CD4-positive, CD25-positive, alpha-beta regulatory T cell (primary cell): ENCODE data around the gene SEPTIN12. TPM values are rescaled to one million over a fixed set of nuclear protein-coding genes. Genes with fewer than 3 reads are reported as not detected.

Source experiments
- ATAC-seq, 2 donors: fragments of 150-1000 bp; cut with Tn5 transposase; one replicate each; pipeline ENCODE4 v1.10.0; 2021; ENCODE audit warnings: low read depth in 2 of 2, moderate number of reproducible peaks in 2 of 2, moderate library complexity in 1 of 2
- DNase-seq, 3 donors: peaks; one replicate each; pipeline versions ENCODE4 v3.0.0 to v3.0.0-alpha.2; 2012 to 2022; ENCODE audit warnings: mixed read lengths in 1 of 3
- H3K27ac ChIP-seq: one replicate; pipeline ENCODE4 v1.7.0; 2013; ENCODE audit warnings: mild to moderate bottlenecking, low read length; ENCODE audit not compliant: insufficient read depth, poor library complexity, severe bottlenecking
- H3K27me3 ChIP-seq: one replicate; pipeline ENCODE4 v1.7.0; 2013; ENCODE audit warnings: low read length; ENCODE audit not compliant: control insufficient read depth, insufficient read depth
- H3K36me3 ChIP-seq: one replicate; pipeline ENCODE4 v1.7.0; 2013; ENCODE audit warnings: mild to moderate bottlenecking, low read length, moderate library complexity; ENCODE audit not compliant: control insufficient read depth, insufficient read depth
- H3K4me1 ChIP-seq: 2 replicates; pipeline ENCODE4 v1.7.0; 2013; ENCODE audit warnings: mild to moderate bottlenecking, low read length; ENCODE audit not compliant: insufficient read depth, control insufficient read depth, poor library complexity, severe bottlenecking
- H3K4me3 ChIP-seq: one replicate; pipeline ENCODE4 v1.7.0; 2013; ENCODE audit warnings: low read depth, mild to moderate bottlenecking, low read length, moderate library complexity
- H3K9me3 ChIP-seq, 2 experiments: 1 replicate in 1 of 2; 2 replicates in 1 of 2; pipeline ENCODE4 v1.7.0; 2013; ENCODE audit warnings: low read length in 2 of 2, mild to moderate bottlenecking in 1 of 2, moderate library complexity in 1 of 2; ENCODE audit not compliant: control insufficient read depth in 2 of 2
- H3K27ac Mint-ChIP-seq, 3 donors: one replicate each; pipeline ENCODE4 v1.8.0; 2020 to 2022; ENCODE audit warnings: mild to moderate bottlenecking in 3 of 3, mixed read lengths in 3 of 3, moderate library complexity in 2 of 3
- H3K27me3 Mint-ChIP-seq: one replicate; pipeline ENCODE4 v1.8.0; 2022; ENCODE audit warnings: mild to moderate bottlenecking, mixed read lengths
- H3K36me3 Mint-ChIP-seq: one replicate; pipeline ENCODE4 v1.8.0; 2020; ENCODE audit warnings: mixed read lengths
- H3K4me1 Mint-ChIP-seq, 4 donors: one replicate each; pipeline ENCODE4 v1.8.0; 2020 to 2022; ENCODE audit warnings: mixed read lengths in 4 of 4, mild to moderate bottlenecking in 1 of 4
- H3K4me3 Mint-ChIP-seq, 4 donors: one replicate each; pipeline ENCODE4 v1.8.0; 2020 to 2022; ENCODE audit warnings: mild to moderate bottlenecking in 4 of 4, mixed read lengths in 4 of 4, moderate library complexity in 3 of 4
- H3K9me3 Mint-ChIP-seq, 7 donors: one replicate each; pipeline ENCODE4 v1.8.0; 2020 to 2022; ENCODE audit warnings: mixed read lengths in 7 of 7, mild to moderate bottlenecking in 3 of 7, moderate library complexity in 2 of 7
- polyA plus RNA-seq, 4 donors: library from polyadenylated mRNA; unstranded; fragments of 300-500 nt; fragmentation: Illumina TruSeq; gene quantifications; one replicate each; pipeline ENCODE4 v1.2.3, GENCODE V29; 2021
- total RNA-seq: library from RNA; stranded (reverse); gene quantifications from one replicate; pipeline ENCODE4 v1.2.3, GENCODE V29; 2022

The SEPTIN12 gene
- total and polyA plus RNA-seq, 5 donors from 2014 or later, result 0.27 TPM; not detected in 4

GRCh38 chr16:4826980-4827379 is 38.8 kb upstream of the SEPTIN12 start:
- peaks cover 0 to 11% (median 5%) of the 10 kb centered on the region in 4 donors for H3K4me1 Mint-ChIP-seq
- H3K27me3 Mint-ChIP-seq, result no peaks in the 10 kb centered on the region
- Histone ChIP-seq H3K4me3 (no peak overlapping the region), H3K4me1 (no peaks in the 10 kb centered on the region), H3K9me3 (no peaks in the 10 kb centered on the region), H3K27ac (no peak overlapping the region), H3K36me3 (peaks cover 81% of the 10 kb centered on the region), H3K27me3 (no peaks in the 10 kb centered on the region)
- H3K27ac Mint-ChIP-seq, result no peak overlapping the region
- peaks cover 43% of the 10 kb centered on the region for H3K36me3 Mint-ChIP-seq
- DNase-seq (no peak), ATAC-seq (no peak)
- H3K4me3 Mint-ChIP-seq, result no peak overlapping the region
- H3K9me3 Mint-ChIP-seq, result peaks cover 0 to 1% (median 0%) of the 10 kb centered on the region in 7 donors

- Mint-ChIP-seq H3K4me3 (no peak overlapping the region), H3K9me3 (peaks cover 0 to 1% (median 0%) of the 10 kb centered on the region in 7 donors), H3K27me3 (no peaks in the 10 kb centered on the region), H3K4me1 (peaks cover 0 to 10% (median 5%) of the 10 kb centered on the region in 4 donors), H3K36me3 (peaks cover 40% of the 10 kb centered on the region), H3K27ac (no peak overlapping the region)
- Histone ChIP-seq H3K36me3 (peaks cover 81% of the 10 kb centered on the region), H3K27ac (no peak overlapping the region), H3K27me3 (no peaks in the 10 kb centered on the region), H3K4me1 (no peaks in the 10 kb centered on the region), H3K4me3 (no peak overlapping the region), H3K9me3 (no peaks in the 10 kb centered on the region)
- ATAC-seq (no peak), DNase-seq (no peak)
Measured at GRCh38 chr16:4826526-4826925, 38.4 kb upstream of the SEPTIN12 start.

- no peak overlapping the region for H3K4me3 Mint-ChIP-seq
- peaks cover 38% of the 10 kb centered on the region for H3K36me3 Mint-ChIP-seq
- H3K4me1 Mint-ChIP-seq, result peaks cover 0 to 7% (median 3%) of the 10 kb centered on the region in 4 donors
- ATAC-seq, result no peak
- H3K27me3 ChIP-seq, result no peaks in the 10 kb centered on the region
- H3K27ac Mint-ChIP-seq, result no peak overlapping the region
- H3K4me1 ChIP-seq, result no peaks in the 10 kb centered on the region
- no peak for DNase-seq
- no peaks in the 10 kb centered on the region for H3K9me3 ChIP-seq
- no peak overlapping the region for H3K27ac ChIP-seq
- H3K9me3 Mint-ChIP-seq, result peaks cover 0 to 1% (median 0%) of the 10 kb centered on the region in 7 donors
- H3K4me3 ChIP-seq, result no peak overlapping the region
- no peaks in the 10 kb centered on the region for H3K27me3 Mint-ChIP-seq
- peaks cover 77% of the 10 kb centered on the region for H3K36me3 ChIP-seq
Measured at GRCh38 chr16:4825196-4825595, 37.1 kb upstream of the SEPTIN12 start.

GRCh38 chr16:4820652-4821051 is 32.5 kb upstream of the SEPTIN12 start:
- ATAC-seq (no peak), DNase-seq (no peak)
- H3K27me3 Mint-ChIP-seq, result no peaks in the 10 kb centered on the region
- Histone ChIP-seq H3K4me1 (no peaks in the 10 kb centered on the region), H3K27me3 (no peaks in the 10 kb centered on the region), H3K27ac (no peak overlapping the region), H3K9me3 (no peaks in the 10 kb centered on the region), H3K4me3 (no peak overlapping the region), H3K36me3 (peaks cover 61% of the 10 kb centered on the region)
- H3K27ac Mint-ChIP-seq, result peak overlapping the region in 1 of 3 donors; percentile 47
- H3K36me3 Mint-ChIP-seq, result peaks cover 51% of the 10 kb centered on the region
- H3K4me1 Mint-ChIP-seq, result peaks cover 0 to 7% (median 4%) of the 10 kb centered on the region in 4 donors
- H3K9me3 Mint-ChIP-seq, result no peaks in the 10 kb centered on the region
- H3K4me3 Mint-ChIP-seq, result no peak overlapping the region

GRCh38 chr16:4814542-4815173 is 26.5 kb upstream of the SEPTIN12 start:
- no peaks in the 10 kb centered on the region for H3K27me3 ChIP-seq
- peaks cover 38% of the 10 kb centered on the region for H3K36me3 Mint-ChIP-seq
- H3K9me3 ChIP-seq, result no peaks in the 10 kb centered on the region
- no peak overlapping the region for H3K4me3 ChIP-seq
- H3K4me3 Mint-ChIP-seq, result no peak overlapping the region
- peak overlapping the region in 1 of 3 donors; percentile 41 for H3K27ac Mint-ChIP-seq
- no peaks in the 10 kb centered on the region for H3K9me3 Mint-ChIP-seq
- H3K4me1 ChIP-seq, result no peaks in the 10 kb centered on the region
- DNase-seq (no peak), ATAC-seq (no peak)
- no peaks in the 10 kb centered on the region for H3K27me3 Mint-ChIP-seq
- no peak overlapping the region for H3K27ac ChIP-seq
- H3K36me3 ChIP-seq, result peaks cover 59% of the 10 kb centered on the region
- H3K4me1 Mint-ChIP-seq, result peaks cover 0 to 4% (median 0%) of the 10 kb centered on the region in 4 donors

- ATAC-seq, result no peak
- H3K27me3 Mint-ChIP-seq, result no peaks in the 10 kb centered on the region
Measured at GRCh38 chr16:4814046-4814445, 25.9 kb upstream of the SEPTIN12 start.

GRCh38 chr16:4813251-4814003 is 25.3 kb upstream of the SEPTIN12 start:
- Mint-ChIP-seq H3K4me1 (peaks cover 0 to 2% (median 0%) of the 10 kb centered on the region in 4 donors), H3K36me3 (peaks cover 30% of the 10 kb centered on the region), H3K27ac (peak overlapping the region in 1 of 3 donors; percentile 26), H3K4me3 (no peak overlapping the region), H3K9me3 (no peaks in the 10 kb centered on the region), H3K27me3 (no peaks in the 10 kb centered on the region)
- H3K4me3 ChIP-seq, result no peak overlapping the region
- no peak overlapping the region for H3K27ac ChIP-seq
- no peak for DNase-seq
- no peak for ATAC-seq
- H3K4me1 ChIP-seq, result no peaks in the 10 kb centered on the region
- peaks cover 65% of the 10 kb centered on the region for H3K36me3 ChIP-seq
- no peaks in the 10 kb centered on the region for H3K9me3 ChIP-seq
- no peaks in the 10 kb centered on the region for H3K27me3 ChIP-seq

More at GRCh38 chr16:4814046-4814445, 25.9 kb upstream of the SEPTIN12 start:
- Mint-ChIP-seq H3K9me3 (no peaks in the 10 kb centered on the region), H3K4me3 (no peak overlapping the region), H3K4me1 (peaks cover 0 to 4% (median 0%) of the 10 kb centered on the region in 4 donors), H3K27ac (peak overlapping the region in 1 of 3 donors; percentile 11), H3K36me3 (peaks cover 35% of the 10 kb centered on the region)
- no peak overlapping the region for H3K27ac ChIP-seq
- H3K9me3 ChIP-seq, result no peaks in the 10 kb centered on the region
- no peak for DNase-seq
- H3K4me1 ChIP-seq, result no peaks in the 10 kb centered on the region
- peaks cover 60% of the 10 kb centered on the region for H3K36me3 ChIP-seq
- no peaks in the 10 kb centered on the region for H3K27me3 ChIP-seq
- H3K4me3 ChIP-seq, result no peak overlapping the region
